ENCODE results near the gene TSPAN9.
A peak's percentile ranks its signal among the peaks of the same experiment; 100 is the strongest.

The TSPAN9 gene

GRCh38 chr12:3195859-3196483 lies 118.8 kb downstream of the TSPAN9 start:
- Mint-ChIP-seq H3K9me3 (no peaks in the 10 kb centered on the region), H3K4me3 (no peak overlapping the region), H3K27me3 (peaks cover 37% of the 10 kb centered on the region), H3K36me3 (no peaks in the 10 kb centered on the region), H3K4me1 (peaks cover 7% of the 10 kb centered on the region), H3K27ac (no peak overlapping the region)
- no peak for ATAC-seq (ENCODE audit: low read depth)
- no peak for DNase-seq (ENCODE audit: low spot score in 2 of 2)

- Mint-ChIP-seq H3K4me3 (no peak overlapping the region), H3K27me3 (peaks cover 41% of the 10 kb centered on the region), H3K36me3 (no peaks in the 10 kb centered on the region), H3K9me3 (no peaks in the 10 kb centered on the region), H3K27ac (no peak overlapping the region), H3K4me1 (peaks cover 12% of the 10 kb centered on the region)
- no peak for ATAC-seq (ENCODE audit: low read depth)
- no peak for DNase-seq (ENCODE audit: low spot score in 2 of 2)
Observed at GRCh38 chr12:3196488-3196887, 119.3 kb downstream of the TSPAN9 start.

- H3K9me3 Mint-ChIP-seq, result no peaks in the 10 kb centered on the region
- DNase-seq (ENCODE audit: low spot score in 2 of 2) (no peak), ATAC-seq (ENCODE audit: low read depth) (no peak)
- peaks cover 34% of the 10 kb centered on the region for H3K27me3 Mint-ChIP-seq
- no peaks in the 10 kb centered on the region for H3K36me3 Mint-ChIP-seq
- peaks cover 12% of the 10 kb centered on the region for H3K4me1 Mint-ChIP-seq
- H3K27ac Mint-ChIP-seq, result no peak overlapping the region
- H3K4me3 Mint-ChIP-seq, result no peak overlapping the region
Observed at GRCh38 chr12:3197131-3197818, 120.1 kb downstream of the TSPAN9 start.

GRCh38 chr12:3199551-3200031 lies 122.4 kb downstream of the TSPAN9 start:
- Mint-ChIP-seq H3K27me3 (peaks cover 44% of the 10 kb centered on the region), H3K27ac (no peak overlapping the region), H3K36me3 (no peaks in the 10 kb centered on the region), H3K9me3 (no peaks in the 10 kb centered on the region), H3K4me1 (peaks cover 18% of the 10 kb centered on the region), H3K4me3 (peak overlapping the region; percentile 75)
- DNase-seq (ENCODE audit: low spot score in 2 of 2) (no peak), ATAC-seq (ENCODE audit: low read depth) (no peak)

- Mint-ChIP-seq H3K27me3 (peaks cover 42% of the 10 kb centered on the region), H3K4me3 (peak overlapping the region; percentile 75), H3K27ac (no peak overlapping the region), H3K9me3 (no peaks in the 10 kb centered on the region), H3K36me3 (no peaks in the 10 kb centered on the region), H3K4me1 (peaks cover 18% of the 10 kb centered on the region)
- no peak for ATAC-seq (ENCODE audit: low read depth)
- no peak for DNase-seq (ENCODE audit: low spot score in 2 of 2)
Observed at GRCh38 chr12:3200032-3200617, 122.9 kb downstream of the TSPAN9 start.

GRCh38 chr12:3200814-3201233 lies 123.6 kb downstream of the TSPAN9 start:
- Mint-ChIP-seq H3K27me3 (peaks cover 38% of the 10 kb centered on the region), H3K36me3 (no peaks in the 10 kb centered on the region), H3K9me3 (no peaks in the 10 kb centered on the region), H3K27ac (no peak overlapping the region), H3K4me3 (no peak overlapping the region), H3K4me1 (peaks cover 20% of the 10 kb centered on the region)
- DNase-seq (ENCODE audit: low spot score in 2 of 2) (no peak), ATAC-seq (ENCODE audit: low read depth) (no peak)

GRCh38 chr12:3201339-3202051 lies 124.3 kb downstream of the TSPAN9 start:
- Mint-ChIP-seq H3K27me3 (peaks cover 32% of the 10 kb centered on the region), H3K4me3 (peak overlapping the region; percentile 61), H3K9me3 (no peaks in the 10 kb centered on the region), H3K4me1 (peaks cover 20% of the 10 kb centered on the region), H3K27ac (no peak overlapping the region), H3K36me3 (no peaks in the 10 kb centered on the region)
- DNase-seq (ENCODE audit: low spot score in 2 of 2) (no peak), ATAC-seq (ENCODE audit: low read depth) (no peak)

GRCh38 chr12:3202096-3202495 lies 124.9 kb downstream of the TSPAN9 start:
- DNase-seq (ENCODE audit: low spot score in 2 of 2) (no peak), ATAC-seq (ENCODE audit: low read depth) (no peak)
- H3K36me3 Mint-ChIP-seq, result no peaks in the 10 kb centered on the region
- peaks cover 34% of the 10 kb centered on the region for H3K27me3 Mint-ChIP-seq
- H3K9me3 Mint-ChIP-seq, result no peaks in the 10 kb centered on the region
- peaks cover 20% of the 10 kb centered on the region for H3K4me1 Mint-ChIP-seq
- H3K27ac Mint-ChIP-seq, result no peak overlapping the region
- no peak overlapping the region for H3K4me3 Mint-ChIP-seq

GRCh38 chr12:3202734-3203446 lies 125.7 kb downstream of the TSPAN9 start:
- ATAC-seq (ENCODE audit: low read depth) (peak; percentile 46), DNase-seq (ENCODE audit: low spot score in 2 of 2) (peak; percentile 31 to 54)
- H3K27ac Mint-ChIP-seq, result no peak overlapping the region
- H3K36me3 Mint-ChIP-seq, result no peaks in the 10 kb centered on the region
- peaks cover 20% of the 10 kb centered on the region for H3K4me1 Mint-ChIP-seq
- peaks cover 33% of the 10 kb centered on the region for H3K27me3 Mint-ChIP-seq
- no peaks in the 10 kb centered on the region for H3K9me3 Mint-ChIP-seq
- H3K4me3 Mint-ChIP-seq, result no peak overlapping the region

GRCh38 chr12:3203713-3204112 lies 126.5 kb downstream of the TSPAN9 start:
- no peak for DNase-seq (ENCODE audit: low spot score in 2 of 2)
- peaks cover 20% of the 10 kb centered on the region for H3K4me1 Mint-ChIP-seq
- H3K27me3 Mint-ChIP-seq, result peaks cover 32% of the 10 kb centered on the region
- H3K36me3 Mint-ChIP-seq, result no peaks in the 10 kb centered on the region
- no peak overlapping the region for H3K27ac Mint-ChIP-seq
- H3K9me3 Mint-ChIP-seq, result no peaks in the 10 kb centered on the region
- no peak overlapping the region for H3K4me3 Mint-ChIP-seq
- no peak for ATAC-seq (ENCODE audit: low read depth)

- Mint-ChIP-seq H3K4me3 (no peak overlapping the region), H3K36me3 (no peaks in the 10 kb centered on the region)
- no peak for ATAC-seq (ENCODE audit: low read depth)
Observed at GRCh38 chr12:3204143-3204542, 127.0 kb downstream of the TSPAN9 start.

GRCh38 chr12:3204730-3205531 lies 127.8 kb downstream of the TSPAN9 start:
- ATAC-seq (ENCODE audit: low read depth) (no peak), DNase-seq (ENCODE audit: low spot score in 2 of 2) (no peak)
- Mint-ChIP-seq H3K9me3 (no peaks in the 10 kb centered on the region), H3K4me3 (no peak overlapping the region), H3K27ac (no peak overlapping the region), H3K4me1 (peaks cover 14% of the 10 kb centered on the region), H3K36me3 (no peaks in the 10 kb centered on the region), H3K27me3 (peaks cover 22% of the 10 kb centered on the region)

More at GRCh38 chr12:3204143-3204542, 127.0 kb downstream of the TSPAN9 start:
- peaks cover 20% of the 10 kb centered on the region for H3K4me1 Mint-ChIP-seq
- no peaks in the 10 kb centered on the region for H3K9me3 Mint-ChIP-seq
- peaks cover 28% of the 10 kb centered on the region for H3K27me3 Mint-ChIP-seq
- H3K27ac Mint-ChIP-seq, result no peak overlapping the region
- no peak for DNase-seq (ENCODE audit: low spot score in 2 of 2)
